HUDEP-2 (cell line): Measurements from ENCODE around the gene LHCGR.
"Not testable (repeated sequence)": the region's sequence is repeated elsewhere in the genome, so short reads cannot be mapped to it uniquely, and the experiment has no call there.

ENCODE experiments used
- DNase-seq, 76 experiments: peaks; one replicate each; lab custom pipeline; 2025; ENCODE audit not compliant: unreplicated experiment in 76 of 76; lab: John Stamatoyannopoulos, UW

The LHCGR gene

DNA sequence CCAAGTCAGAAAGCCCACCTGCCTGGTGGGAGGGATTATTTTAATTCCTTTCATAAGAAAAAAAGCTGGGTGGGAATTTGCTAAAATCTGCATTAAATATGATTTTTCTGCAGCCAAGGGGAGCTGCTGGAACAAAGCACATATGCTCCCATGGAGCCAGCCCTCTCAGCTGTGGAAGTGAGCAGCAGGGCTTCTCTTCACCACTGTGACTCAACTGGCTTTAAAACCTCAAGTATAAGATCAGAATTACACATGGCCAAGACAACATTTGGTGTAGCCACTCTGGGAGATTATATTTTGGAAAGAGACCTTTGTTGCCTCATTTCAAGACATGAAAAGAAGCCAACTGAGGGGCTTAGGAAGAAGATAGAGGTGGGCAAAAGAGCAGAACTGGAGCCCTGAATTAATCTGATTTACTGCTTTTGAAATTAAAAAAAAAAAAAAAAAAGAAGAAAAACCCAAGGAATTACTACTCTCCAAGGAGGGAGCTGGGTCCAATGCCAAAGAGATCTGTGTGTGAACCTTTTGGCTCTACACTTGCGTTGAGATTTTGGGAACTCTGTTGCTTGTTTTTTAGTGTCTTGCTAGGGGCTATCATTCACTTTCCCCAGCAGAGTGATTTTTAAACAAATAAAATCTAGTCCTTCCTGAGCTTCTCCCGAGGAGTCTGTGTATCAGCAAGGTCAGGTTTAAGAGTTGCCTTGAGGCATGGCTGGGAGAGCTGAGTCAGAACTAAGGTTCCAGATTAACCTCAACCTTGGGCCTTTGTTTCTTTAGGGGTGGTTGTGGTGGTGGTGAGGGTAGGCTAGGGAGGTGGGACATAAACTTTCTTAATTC lies 6.0 kb downstream of the LHCGR start:
- no peak for DNase-seq

DNA sequence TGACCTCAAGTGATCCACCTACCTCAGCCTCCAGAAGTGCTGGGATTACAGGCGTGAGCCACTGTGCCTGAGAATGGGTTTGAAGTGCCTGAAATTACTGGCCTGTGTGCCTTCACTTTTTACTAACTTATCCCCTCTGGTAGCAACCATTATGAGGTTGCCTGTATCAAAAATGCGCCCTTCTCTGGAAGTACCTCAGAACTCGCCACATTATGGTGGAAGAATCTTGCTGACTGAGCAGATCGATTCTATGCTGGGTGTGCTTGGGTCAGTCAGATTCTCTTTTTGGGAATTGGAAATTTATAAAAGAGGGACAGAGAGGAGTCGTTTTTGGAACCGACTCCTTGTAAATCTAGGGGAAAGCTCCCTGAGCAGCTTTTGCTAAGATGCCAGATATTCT lies 8.2 kb downstream of the LHCGR start:
- no peak for DNase-seq

DNA sequence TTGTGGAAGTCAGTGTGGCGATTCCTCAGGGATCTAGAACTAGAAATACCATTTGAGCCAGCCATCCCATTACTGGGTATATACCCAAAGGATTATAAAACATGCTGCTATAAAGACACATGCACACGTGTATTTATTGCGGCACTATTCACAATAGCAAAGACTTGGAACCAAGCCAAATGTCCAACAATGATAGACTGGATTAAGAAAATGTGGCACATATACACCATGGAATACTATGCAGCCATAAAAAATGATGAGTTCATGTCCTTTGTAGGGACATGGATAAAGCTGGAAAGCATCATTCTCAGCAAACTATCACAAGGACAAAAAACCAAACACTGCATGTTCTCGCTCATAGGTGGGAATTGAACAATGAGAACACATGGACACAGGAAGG lies 16.3 kb downstream of the LHCGR start:
- DNase-seq, result not testable (repeated sequence)

DNA sequence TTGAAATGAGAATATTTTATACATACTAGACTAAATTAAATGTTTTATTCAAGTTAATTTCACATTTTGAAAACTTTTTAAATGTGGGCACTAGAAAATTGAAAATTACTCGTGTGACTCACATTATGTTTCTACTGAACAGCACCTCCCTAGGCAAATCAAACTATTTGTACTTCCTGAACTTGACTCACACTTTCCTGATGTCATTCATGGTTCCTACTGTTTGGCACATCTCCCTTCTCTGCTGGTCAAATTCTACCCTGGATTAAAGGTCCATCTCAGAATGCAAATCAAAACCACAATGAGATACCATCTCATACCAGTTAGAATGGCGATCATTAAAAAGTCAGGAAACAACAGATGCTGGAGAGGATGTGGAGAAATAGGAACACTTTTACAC lies 16.7 kb downstream of the LHCGR start:
- DNase-seq, result no peak

DNA sequence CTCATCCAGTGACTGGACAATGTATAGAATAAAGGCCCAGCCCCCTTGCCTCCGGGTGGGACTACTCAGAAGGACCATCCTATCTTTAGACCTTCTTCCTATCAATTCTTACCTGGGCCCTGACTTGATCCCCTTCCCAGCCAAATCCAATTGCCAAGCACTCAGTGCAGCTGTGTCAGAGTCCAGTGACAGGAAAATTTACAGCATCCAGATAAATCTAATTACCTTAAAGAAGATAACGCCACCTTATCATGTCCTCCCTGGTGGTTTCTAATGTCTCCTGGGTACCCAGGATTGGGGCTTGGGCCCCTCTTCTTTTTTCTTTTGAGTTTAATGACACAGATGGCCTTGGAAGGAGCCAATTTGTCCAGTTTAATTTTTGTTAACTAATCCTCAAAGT lies 19.3 kb downstream of the LHCGR start:
- no peak for DNase-seq

DNA sequence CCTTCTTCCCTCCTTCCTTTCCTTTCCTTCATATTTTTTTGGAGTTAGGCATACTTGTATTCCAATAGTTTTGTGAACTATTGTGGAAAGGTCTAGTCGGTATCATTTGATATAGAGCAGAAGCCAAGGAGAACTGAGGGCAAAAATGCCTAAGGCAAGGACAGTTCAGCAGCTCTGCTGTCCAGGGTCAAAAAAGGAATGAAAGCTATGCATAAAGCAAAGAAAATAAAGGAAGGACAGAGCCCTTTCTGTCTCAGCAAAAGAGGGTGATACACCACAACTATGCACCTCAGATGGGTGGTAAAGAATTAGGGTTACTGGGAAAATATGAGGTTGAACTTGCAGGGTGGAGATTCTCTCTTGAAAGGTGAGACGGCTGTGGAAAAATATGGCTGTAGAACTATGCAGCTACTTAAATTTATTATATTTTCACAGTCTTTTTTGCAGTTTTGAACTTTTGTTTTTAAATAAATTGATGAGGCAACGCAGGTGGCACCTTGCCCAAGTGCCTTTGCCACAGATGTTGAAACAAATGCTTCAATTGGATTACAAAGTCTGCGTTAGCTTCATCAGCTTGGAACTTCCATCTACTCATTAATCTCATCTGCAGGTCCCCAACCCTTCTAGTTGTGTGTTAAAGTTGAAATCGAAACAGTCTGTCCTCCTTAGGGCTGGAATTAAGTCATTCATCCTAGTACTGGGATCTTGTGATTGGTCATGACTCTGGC lies 20.8 kb downstream of the LHCGR start:
- no peak for DNase-seq

DNA sequence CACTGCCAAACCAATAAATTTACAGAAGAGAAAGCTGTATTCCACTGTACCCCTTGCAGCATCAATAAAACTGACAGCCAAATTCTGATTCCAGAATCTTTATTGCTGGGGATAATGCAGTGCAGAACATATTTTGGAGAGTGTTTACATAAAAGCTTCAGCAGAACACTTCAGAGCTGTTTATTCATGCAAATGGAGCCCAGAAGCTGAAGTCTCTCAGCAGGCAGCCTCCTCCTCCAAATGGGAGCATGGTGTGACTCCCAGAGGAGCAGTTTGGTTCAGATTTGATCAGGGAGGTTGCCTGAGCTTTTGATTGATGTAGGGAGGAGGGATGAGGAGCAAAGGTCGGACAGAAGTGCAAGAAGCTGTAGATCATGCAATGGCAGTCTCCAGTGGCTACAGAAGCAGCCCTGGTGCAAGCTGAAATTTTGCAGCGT lies 22.4 kb downstream of the LHCGR start:
- DNase-seq, result no peak

DNA sequence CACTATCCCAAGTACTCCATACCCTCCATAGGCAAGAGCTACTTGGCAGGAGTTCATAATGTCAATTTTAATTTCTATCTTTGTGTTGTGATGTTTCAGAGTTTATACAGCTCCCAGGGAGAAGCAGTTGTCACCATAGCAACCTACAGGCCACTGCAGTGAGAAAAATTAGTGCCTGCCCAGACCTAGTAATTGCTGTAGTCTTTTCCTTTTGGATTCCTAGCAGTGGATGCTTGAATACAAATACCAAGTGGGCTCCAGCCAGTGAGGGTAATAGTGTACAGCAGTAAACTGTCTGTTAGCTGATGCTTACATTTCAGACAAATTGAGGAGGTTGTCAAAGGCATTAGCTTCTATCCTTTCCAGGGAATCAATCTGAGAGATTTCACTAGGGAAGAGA lies 26.7 kb downstream of the LHCGR start:
- no peak for DNase-seq

DNA sequence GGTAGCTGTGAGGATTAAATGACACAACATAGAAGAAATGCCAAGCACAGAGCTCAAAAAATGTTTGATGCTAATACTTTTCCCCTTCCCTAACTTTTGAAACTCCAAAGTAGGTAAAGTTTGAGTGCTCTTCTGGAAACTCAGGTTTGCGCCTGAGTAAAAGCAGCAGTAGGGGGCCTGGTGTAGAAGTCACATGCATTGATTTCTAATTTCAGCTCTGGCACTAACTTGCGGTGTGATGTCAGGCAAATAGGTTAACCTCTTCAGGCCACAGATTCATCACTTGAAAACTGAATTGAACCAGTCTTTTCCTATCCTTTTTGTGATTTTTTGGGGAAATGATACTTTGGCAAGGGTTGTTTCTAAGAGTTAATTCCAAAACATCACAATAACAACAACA lies 27.2 kb downstream of the LHCGR start:
- no peak for DNase-seq

DNA sequence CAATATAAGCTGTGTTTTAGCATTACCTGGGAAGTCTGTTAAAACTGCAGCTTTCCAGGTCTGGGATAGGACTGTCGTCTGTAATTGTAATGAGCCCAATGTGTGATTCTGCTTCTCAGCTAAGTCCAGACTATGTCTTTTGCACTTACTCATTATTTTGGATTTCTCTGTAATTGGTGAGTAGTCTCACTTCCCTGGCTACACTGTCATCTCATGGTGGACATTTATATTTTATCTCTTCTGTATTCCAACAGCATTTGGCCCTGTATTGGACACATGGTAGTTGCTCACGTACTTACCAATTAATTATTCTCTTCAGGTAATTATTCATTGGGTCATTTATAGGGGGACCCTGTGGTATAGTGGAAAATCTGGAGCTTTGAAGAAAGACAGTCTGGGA lies 28.0 kb downstream of the LHCGR start:
- DNase-seq, result peak in 22 of 76 experiments; percentile 3 to 61 (median 31)

DNA sequence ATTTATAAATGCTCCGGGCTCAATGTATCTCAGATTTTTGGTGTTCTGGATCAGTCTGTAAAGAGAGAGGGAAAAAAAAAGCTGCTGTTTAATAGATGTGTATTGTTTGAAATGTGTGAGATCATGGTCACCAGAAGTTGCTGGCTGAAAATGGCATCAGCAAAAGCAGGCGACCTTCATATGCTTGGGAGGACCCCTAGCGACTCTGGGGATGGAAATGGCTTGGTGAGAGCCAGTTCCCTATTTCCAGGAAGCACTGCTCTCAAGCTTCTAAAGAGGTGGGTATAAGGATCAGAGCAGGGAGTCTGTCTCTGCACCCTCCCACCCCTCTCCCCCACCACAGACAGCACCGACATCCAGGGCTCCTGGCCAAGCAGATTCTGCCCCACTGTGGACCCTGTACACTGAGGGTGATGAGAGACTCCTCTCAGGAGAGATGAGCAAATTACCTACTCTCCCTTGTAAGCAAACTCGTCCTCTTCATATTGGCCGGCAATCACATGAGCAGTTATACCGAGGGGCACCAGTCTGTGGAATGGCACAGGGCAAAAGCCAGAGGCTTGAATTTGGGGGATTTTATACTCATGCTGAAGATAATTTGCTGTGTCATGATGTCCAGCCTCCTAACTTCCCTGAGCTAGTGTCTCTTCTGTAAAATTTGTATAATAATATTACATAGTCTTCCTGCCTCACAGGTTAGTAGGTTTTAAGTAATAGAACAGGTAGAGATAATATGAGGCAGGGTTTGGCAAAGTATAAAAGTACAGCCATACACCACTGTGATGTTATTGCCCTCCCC lies 29.6 kb downstream of the LHCGR start:
- no peak for DNase-seq

DNA sequence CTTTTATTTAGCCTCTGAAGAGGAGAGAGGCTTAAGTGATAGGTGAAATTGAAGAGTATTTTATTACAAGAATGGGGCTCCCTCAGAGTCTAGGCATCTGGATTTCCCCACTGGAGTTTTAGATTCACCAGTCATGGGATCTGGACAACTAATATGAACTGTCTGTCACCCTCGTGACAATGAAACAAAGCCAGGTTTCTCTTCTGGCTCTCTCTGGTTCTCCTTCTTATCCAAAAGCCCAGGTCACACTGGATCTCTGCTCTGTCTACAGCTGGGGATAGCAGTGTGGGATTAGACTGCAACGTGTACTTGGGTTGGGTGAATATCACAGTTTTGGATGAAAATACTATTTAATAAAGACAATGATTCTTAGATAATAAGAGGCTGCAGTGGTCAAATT lies 31.2 kb downstream of the LHCGR start:
- no peak for DNase-seq

DNA sequence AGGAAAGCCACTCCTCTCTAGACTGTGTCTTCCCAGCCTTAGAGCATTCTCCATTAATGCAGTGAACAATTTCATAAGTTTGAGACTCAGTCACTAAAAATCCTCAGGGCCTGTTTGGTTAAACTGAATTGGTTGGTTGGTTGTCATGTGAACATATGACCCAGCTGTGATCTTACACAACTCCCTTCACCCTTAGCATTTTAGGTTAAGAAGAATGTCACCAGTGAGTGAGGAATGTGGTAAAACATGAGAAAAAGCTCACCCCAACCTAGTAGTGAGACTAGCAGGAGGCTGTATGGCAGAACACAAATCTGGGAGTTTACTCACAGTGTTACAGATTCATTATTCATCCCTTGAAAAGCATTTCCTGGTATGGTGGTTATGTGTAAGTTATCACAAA lies 32.4 kb downstream of the LHCGR start:
- DNase-seq, result no peak

DNA sequence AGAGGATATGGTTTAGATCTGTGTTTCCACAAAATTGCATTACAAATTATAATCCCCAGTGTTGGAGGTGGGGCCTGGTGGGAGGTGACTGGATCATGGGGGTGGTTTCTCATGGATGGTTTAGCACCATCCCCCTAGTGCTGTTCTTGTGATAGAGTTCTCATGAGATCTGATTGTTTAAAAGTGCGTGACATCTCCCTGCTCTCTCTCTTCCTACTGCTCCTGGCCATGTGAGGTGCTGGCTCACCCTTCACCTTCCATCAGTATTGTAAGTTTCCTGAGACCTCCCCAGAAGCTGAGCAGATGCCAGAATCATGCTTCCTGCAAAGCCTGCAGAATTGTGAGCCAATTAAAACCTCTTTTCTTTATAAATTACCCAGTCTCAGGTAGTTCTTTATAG lies 33.1 kb downstream of the LHCGR start:
- DNase-seq, result no peak

DNA sequence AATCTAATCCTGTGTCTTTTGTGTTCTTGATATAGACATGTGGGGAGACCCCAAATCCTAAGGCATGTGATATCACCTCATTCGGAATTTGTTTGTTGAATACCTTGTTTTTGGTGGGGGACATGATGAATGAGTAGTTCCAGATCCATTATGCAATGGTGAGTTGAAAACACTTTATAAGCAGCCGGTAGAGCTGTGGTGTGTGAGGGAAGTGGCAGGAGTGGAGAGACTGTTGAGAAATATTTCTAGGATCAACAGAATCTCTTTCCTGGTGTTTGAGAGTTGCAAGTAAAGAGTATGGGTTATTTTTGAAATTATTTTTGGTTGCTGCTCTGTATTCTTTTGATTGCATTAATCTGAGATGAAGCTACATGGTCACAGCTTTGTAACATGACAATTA lies 34.4 kb downstream of the LHCGR start:
- no peak for DNase-seq

DNA sequence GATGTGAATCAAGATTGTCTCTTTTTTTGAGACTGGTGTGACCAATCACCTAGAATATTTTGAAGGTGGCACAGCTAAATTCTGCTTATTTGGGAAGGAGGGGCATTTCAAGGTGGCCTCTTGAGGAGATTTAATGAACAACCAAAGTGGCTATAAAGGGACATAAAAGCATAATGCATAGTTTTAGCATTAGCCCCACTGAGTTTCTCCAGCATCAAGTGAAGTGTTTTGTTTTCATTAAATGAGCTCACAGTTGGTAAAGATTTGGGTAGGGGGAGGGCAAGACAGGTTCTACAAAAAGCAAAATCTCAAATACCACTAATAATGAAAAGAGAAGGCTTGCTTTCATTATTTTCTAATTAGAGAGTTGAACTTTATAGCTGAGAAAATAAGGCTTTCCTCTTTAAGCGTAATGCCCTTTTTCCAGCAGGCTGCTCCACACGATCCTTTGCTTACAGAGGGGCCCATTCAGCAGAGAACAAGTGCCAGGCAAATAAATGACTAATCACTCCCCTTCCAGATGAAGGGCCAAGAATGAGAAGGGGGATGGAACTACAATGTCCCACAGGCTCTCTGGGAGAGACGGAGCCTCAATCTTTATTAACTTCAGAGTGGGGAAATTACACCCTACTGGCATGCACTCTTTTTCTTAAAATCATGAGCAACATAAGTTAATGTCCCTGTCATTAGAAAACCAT lies 35.9 kb downstream of the LHCGR start:
- DNase-seq, result no peak

DNA sequence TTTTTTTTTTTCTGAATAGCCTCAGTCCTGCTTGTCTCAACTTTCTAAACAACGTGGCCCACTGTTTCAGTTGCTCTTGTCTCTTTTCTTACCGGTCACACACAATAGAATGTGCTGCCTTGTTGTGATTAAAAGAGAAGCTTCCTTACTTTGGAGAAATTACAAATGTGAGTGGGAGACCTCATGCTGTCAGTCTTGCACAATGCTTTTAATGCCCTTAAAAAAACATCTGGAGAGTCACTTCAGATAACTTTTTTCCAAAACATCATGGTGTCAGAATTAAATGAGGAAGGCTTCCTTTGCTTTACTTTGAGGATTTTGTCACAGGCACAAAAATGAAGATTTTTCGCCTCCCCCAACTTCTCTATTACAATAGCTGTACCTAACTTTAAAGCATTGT lies 37.7 kb downstream of the LHCGR start:
- no peak for DNase-seq

DNA sequence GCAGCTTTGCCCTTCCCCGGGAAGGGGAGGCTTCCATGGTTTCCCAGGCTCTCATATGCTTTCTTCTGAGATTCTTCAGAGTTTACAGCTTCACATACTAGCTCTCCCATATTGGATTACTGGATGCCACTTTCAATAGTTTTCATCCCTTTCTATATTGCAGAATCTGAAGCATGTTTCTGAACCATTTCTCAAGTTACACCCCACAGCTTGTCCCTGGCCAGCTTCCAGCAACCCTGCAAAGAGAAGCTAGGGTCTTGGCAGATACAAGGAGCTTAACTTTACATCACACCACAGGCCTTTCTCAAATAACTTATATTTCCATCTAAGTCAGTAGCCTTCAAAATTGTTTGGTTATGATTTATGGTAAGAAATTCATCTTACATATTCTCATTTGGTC lies 39.6 kb downstream of the LHCGR start:
- DNase-seq, result peak in 7 of 76 experiments; percentile 2 to 35 (median 12)

DNA sequence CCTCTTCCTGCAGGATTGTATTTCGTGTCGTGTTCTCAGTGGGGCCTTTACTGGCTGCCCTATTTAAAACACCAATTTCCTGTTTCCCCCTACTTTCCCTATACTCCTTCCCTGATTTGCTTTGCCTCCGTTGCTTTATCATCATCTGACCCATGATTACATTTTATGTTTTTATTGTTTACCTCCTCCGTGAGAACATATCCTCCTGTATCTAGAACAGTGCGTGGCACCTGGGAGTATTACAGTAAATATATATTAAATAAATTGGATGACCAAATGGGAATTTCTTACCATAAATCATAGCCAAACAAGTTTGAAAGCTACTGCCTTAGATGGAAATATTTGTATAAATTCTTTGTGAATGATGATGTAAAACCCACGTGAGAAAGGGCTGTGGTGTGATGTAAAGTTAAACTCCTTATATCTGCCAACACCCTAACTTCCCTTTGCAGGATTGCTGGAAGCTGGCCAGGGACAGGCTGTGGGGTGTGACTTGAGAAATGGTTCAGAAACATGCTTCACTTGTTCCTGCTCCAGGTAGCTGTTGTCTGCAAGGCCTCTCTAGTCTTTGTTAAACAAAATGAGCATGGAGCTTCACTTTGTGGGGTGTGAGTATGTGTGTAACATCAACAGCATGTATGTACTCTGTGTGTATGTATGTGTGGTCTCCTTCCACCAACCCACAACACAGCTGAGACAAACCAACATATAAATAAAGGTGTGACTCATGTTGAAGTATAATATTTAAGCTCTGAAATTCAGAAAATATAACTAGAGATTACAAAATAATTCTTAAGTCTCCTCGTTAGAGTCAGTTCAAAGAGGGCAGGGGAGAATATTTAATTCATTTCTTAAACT lies 40.3 kb downstream of the LHCGR start:
- peak in 61 of 76 experiments; percentile 3 to 71 (median 33) for DNase-seq

DNA sequence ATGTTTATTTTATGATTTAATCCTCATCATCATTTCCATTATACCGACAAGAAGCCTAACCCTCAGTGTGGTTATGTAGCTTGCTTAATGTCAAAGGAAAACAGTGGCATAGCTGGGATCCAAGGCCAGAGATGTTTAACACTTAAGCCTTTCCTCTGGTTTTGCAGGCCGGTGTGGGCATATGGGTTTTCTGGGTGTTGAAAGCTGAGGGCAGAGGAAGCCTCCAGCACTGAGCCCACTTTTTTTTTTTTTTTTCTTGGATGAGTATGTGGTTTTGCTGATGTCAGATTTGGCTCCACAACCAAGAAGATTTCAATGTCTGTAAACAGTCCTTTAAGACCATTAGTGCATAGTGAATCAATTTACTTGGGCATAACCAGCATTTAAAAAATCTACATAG lies 41.3 kb downstream of the LHCGR start:
- DNase-seq, result no peak
